DOHH2 (cell line): ENCODE data around the gene TNFSF8.

Experiments used
- EZH2phosphoT487 ChIP-seq: fragments of 200-600 bp; sonication (generic); IDR thresholded peaks from 2 replicates; pipeline ENCODE4 v1.6.1; 2017; ENCODE audit warnings: borderline replicate concordance, mild to moderate bottlenecking, antibody characterized with exemption, low read length, moderate library complexity, mixed read lengths
- TF ChIP-seq, protein P1 (sequence below): fragments of 200-600 bp; sonication (generic); IDR thresholded peaks from one replicate; pipeline ENCODE4 v1.5.1; 2014; ENCODE audit warnings: antibody characterized with exemption, mild to moderate bottlenecking, low read depth, low read length; ENCODE audit not compliant: poor library complexity, severe bottlenecking

DNA sequence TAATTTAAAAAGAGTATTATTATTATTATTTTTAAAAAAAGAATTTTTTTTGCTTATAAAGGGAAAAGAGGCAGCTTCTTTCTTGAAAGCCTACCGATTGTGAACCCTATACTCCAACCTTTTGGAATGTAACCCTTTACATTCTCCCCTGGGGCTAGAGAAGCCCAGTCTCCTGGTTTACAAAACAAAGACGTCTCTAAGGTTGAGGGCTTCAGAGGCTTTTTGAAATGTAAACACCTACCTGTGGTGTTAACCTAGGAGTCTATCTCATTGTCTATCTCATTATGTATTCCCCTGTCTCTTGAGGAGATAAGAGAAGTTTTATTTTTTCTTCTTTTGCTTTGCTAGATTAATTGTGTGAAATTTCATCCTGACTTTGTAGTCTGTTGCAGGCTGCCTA lies 4.7 kb downstream of the TNFSF8 start:
- TF ChIP-seq, protein P1, sequence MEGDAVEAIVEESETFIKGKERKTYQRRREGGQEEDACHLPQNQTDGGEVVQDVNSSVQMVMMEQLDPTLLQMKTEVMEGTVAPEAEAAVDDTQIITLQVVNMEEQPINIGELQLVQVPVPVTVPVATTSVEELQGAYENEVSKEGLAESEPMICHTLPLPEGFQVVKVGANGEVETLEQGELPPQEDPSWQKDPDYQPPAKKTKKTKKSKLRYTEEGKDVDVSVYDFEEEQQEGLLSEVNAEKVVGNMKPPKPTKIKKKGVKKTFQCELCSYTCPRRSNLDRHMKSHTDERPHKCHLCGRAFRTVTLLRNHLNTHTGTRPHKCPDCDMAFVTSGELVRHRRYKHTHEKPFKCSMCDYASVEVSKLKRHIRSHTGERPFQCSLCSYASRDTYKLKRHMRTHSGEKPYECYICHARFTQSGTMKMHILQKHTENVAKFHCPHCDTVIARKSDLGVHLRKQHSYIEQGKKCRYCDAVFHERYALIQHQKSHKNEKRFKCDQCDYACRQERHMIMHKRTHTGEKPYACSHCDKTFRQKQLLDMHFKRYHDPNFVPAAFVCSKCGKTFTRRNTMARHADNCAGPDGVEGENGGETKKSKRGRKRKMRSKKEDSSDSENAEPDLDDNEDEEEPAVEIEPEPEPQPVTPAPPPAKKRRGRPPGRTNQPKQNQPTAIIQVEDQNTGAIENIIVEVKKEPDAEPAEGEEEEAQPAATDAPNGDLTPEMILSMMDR = no peak
- no peak for TF ChIP-seq EZH2phosphoT487
